Measurements from ENCODE around the gene COG5. TPM values are rescaled to one million over a fixed set of nuclear protein-coding genes. Genes with fewer than 3 reads are reported as not detected.

COG5 gene
- total and polyA plus RNA-seq, 2 experiments from 2014 or later = 15.4 to 36.5 TPM

DNA sequence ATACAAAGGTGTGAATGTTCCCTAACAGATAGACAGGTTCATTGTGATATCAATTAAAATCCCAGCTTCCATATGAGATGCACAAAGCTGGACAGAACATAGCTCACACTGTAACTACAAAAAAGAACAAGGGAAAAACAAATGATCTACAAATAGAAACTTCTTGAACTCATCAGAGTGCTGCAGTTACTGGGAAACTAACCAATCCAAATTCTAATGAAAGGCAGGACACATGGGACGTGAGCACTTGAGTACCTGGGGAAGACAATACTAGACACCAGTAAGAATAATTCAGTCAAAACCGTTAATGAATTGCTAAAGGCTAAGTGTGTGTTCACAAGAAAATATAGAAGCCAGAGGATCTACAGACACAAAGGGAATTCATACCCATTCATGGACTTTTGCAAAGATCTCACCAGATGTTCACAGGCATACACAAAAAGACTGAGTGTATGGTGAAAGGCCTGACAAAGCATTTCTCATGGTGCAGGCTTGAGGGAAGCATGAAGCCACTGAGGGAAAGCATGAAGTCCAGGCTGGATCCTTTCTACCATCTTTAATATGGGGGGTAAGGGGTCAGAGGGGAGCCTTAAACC lies 101.7 kb downstream of the COG5 start (continued):
- TF ChIP-seq, protein P1, sequence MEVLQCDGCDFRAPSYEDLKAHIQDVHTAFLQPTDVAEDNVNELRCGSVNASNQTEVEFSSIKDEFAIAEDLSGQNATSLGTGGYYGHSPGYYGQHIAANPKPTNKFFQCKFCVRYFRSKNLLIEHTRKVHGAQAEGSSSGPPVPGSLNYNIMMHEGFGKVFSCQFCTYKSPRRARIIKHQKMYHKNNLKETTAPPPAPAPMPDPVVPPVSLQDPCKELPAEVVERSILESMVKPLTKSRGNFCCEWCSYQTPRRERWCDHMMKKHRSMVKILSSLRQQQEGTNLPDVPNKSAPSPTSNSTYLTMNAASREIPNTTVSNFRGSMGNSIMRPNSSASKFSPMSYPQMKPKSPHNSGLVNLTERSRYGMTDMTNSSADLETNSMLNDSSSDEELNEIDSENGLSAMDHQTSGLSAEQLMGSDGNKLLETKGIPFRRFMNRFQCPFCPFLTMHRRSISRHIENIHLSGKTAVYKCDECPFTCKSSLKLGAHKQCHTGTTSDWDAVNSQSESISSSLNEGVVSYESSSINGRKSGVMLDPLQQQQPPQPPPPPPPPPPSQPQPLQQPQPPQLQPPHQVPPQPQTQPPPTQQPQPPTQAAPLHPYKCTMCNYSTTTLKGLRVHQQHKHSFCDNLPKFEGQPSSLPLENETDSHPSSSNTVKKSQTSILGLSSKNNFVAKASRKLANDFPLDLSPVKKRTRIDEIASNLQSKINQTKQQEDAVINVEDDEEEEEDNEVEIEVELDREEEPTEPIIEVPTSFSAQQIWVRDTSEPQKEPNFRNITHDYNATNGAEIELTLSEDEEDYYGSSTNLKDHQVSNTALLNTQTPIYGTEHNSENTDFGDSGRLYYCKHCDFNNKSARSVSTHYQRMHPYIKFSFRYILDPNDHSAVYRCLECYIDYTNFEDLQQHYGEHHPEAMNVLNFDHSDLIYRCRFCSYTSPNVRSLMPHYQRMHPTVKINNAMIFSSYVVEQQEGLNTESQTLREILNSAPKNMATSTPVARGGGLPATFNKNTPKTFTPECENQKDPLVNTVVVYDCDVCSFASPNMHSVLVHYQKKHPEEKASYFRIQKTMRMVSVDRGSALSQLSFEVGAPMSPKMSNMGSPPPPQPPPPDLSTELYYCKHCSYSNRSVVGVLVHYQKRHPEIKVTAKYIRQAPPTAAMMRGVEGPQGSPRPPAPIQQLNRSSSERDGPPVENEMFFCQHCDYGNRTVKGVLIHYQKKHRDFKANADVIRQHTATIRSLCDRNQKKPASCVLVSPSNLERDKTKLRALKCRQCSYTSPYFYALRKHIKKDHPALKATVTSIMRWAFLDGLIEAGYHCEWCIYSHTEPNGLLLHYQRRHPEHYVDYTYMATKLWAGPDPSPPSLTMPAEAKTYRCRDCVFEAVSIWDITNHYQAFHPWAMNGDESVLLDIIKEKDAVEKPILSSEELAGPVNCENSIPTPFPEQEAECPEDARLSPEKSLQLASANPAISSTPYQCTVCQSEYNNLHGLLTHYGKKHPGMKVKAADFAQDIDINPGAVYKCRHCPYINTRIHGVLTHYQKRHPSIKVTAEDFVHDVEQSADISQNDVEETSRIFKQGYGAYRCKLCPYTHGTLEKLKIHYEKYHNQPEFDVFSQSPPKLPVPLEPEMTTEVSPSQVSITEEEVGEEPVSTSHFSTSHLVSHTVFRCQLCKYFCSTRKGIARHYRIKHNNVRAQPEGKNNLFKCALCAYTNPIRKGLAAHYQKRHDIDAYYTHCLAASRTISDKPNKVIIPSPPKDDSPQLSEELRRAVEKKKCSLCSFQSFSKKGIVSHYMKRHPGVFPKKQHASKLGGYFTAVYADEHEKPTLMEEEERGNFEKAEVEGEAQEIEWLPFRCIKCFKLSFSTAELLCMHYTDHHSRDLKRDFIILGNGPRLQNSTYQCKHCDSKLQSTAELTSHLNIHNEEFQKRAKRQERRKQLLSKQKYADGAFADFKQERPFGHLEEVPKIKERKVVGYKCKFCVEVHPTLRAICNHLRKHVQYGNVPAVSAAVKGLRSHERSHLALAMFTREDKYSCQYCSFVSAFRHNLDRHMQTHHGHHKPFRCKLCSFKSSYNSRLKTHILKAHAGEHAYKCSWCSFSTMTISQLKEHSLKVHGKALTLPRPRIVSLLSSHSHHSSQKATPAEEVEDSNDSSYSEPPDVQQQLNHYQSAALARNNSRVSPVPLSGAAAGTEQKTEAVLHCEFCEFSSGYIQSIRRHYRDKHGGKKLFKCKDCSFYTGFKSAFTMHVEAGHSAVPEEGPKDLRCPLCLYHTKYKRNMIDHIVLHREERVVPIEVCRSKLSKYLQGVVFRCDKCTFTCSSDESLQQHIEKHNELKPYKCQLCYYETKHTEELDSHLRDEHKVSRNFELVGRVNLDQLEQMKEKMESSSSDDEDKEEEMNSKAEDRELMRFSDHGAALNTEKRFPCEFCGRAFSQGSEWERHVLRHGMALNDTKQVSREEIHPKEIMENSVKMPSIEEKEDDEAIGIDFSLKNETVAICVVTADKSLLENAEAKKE (CRISPR knock-in tag; IDR thresholded peaks at IDR 0.05) = no peak
- TF ChIP-seq ZNF331 (CRISPR knock-in tag; IDR thresholded peaks at IDR 0.05; ENCODE audit: low read depth) = no peak
- no peak for TF ChIP-seq JUNB (IDR thresholded peaks at IDR 0.05; ENCODE audit: unreplicated experiment)
- TF ChIP-seq EZH2phosphoT487 (IDR thresholded peaks at IDR 0.05; ENCODE audit: unreplicated experiment) = no peak
- TF ChIP-seq, protein P2, sequence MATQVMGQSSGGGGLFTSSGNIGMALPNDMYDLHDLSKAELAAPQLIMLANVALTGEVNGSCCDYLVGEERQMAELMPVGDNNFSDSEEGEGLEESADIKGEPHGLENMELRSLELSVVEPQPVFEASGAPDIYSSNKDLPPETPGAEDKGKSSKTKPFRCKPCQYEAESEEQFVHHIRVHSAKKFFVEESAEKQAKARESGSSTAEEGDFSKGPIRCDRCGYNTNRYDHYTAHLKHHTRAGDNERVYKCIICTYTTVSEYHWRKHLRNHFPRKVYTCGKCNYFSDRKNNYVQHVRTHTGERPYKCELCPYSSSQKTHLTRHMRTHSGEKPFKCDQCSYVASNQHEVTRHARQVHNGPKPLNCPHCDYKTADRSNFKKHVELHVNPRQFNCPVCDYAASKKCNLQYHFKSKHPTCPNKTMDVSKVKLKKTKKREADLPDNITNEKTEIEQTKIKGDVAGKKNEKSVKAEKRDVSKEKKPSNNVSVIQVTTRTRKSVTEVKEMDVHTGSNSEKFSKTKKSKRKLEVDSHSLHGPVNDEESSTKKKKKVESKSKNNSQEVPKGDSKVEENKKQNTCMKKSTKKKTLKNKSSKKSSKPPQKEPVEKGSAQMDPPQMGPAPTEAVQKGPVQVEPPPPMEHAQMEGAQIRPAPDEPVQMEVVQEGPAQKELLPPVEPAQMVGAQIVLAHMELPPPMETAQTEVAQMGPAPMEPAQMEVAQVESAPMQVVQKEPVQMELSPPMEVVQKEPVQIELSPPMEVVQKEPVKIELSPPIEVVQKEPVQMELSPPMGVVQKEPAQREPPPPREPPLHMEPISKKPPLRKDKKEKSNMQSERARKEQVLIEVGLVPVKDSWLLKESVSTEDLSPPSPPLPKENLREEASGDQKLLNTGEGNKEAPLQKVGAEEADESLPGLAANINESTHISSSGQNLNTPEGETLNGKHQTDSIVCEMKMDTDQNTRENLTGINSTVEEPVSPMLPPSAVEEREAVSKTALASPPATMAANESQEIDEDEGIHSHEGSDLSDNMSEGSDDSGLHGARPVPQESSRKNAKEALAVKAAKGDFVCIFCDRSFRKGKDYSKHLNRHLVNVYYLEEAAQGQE (IDR thresholded peaks at IDR 0.05; ENCODE audit: unreplicated experiment) = no peak
- no peak for TF ChIP-seq EZH2 (IDR thresholded peaks at IDR 0.05; ENCODE audit: low read depth, unreplicated experiment)
